H9 (cell line): Measurements from ENCODE around the gene CEP43. TPM values are rescaled to one million over a fixed set of nuclear protein-coding genes. Genes with fewer than 3 reads are reported as not detected.

ENCODE experiments used
- DNase-seq: peaks from one replicate; pipeline ENCODE4 v3.0.0-alpha.2; 2017
- H2AFZ ChIP-seq: one replicate; pipeline ENCODE4 v1.6.1; 2013; ENCODE audit warnings: mild to moderate bottlenecking, low read length, control low read depth, moderate library complexity
- H2AK5ac ChIP-seq: 2 replicates; pipeline ENCODE4 v1.6.1; 2013; ENCODE audit warnings: low read length, control low read depth, mixed read lengths; ENCODE audit not compliant: insufficient read length
- H2BK120ac ChIP-seq: one replicate; pipeline ENCODE4 v1.6.1; 2013; ENCODE audit warnings: low read depth, mild to moderate bottlenecking, low read length, control low read depth, inconsistent platforms; ENCODE audit not compliant: poor library complexity, severe bottlenecking
- H2BK12ac ChIP-seq: 2 replicates; pipeline ENCODE4 v1.6.1; 2013; ENCODE audit warnings: low read length, control low read depth, mixed read lengths, low read depth; ENCODE audit not compliant: insufficient read length
- H2BK15ac ChIP-seq: 2 replicates; pipeline ENCODE4 v1.6.1; 2013; ENCODE audit warnings: low read depth, low read length, control low read depth
- H2BK20ac ChIP-seq: one replicate; pipeline ENCODE4 v1.6.1; 2013; ENCODE audit warnings: low read depth, mild to moderate bottlenecking, low read length, control low read depth, inconsistent platforms; ENCODE audit not compliant: poor library complexity, severe bottlenecking
- H2BK5ac ChIP-seq: 2 replicates; pipeline ENCODE4 v1.6.1; 2013; ENCODE audit warnings: low read length, control low read depth, mixed read lengths; ENCODE audit not compliant: insufficient read length
- H3K14ac ChIP-seq: 2 replicates; pipeline ENCODE4 v1.6.1; 2013; ENCODE audit warnings: low read length, control low read depth; ENCODE audit not compliant: insufficient read depth
- H3K18ac ChIP-seq: 2 replicates; pipeline ENCODE4 v1.6.1; 2013; ENCODE audit warnings: low read depth, mild to moderate bottlenecking, mixed read lengths, low read length, control low read depth; ENCODE audit not compliant: insufficient read length
- H3K23ac ChIP-seq: 2 replicates; pipeline ENCODE4 v1.6.1; 2013; ENCODE audit warnings: low read length, control low read depth, mixed read lengths, low read depth; ENCODE audit not compliant: insufficient read length
- H3K23me2 ChIP-seq: 2 replicates; pipeline ENCODE4 v1.6.1; 2013; ENCODE audit warnings: low read depth, mild to moderate bottlenecking, mixed read lengths, low read length, control low read depth; ENCODE audit not compliant: insufficient read length, poor library complexity, severe bottlenecking
- H3K27ac ChIP-seq: 2 replicates; pipeline ENCODE4 v1.5.1; 2013; ENCODE audit warnings: low read length, control low read depth, mixed read lengths, low read depth; ENCODE audit not compliant: insufficient read length
- H3K27me3 ChIP-seq: 2 replicates; pipeline ENCODE4 v1.6.1; 2013; ENCODE audit warnings: low read length, control low read depth, inconsistent platforms; ENCODE audit not compliant: insufficient read depth
- H3K4ac ChIP-seq: 2 replicates; pipeline ENCODE4 v1.6.1; 2013; ENCODE audit warnings: low read depth, mild to moderate bottlenecking, control low read depth, inconsistent platforms, low read length, moderate library complexity
- H3K4me1 ChIP-seq: 2 replicates; pipeline ENCODE4 v1.6.1; 2013; ENCODE audit warnings: low read length, control low read depth, inconsistent platforms; ENCODE audit not compliant: insufficient read depth
- H3K4me2 ChIP-seq: 2 replicates; pipeline ENCODE4 v1.6.1; 2013; ENCODE audit warnings: low read length, control low read depth, mixed read lengths; ENCODE audit not compliant: insufficient read length, insufficient read depth
- H3K56ac ChIP-seq: 2 replicates; pipeline ENCODE4 v1.6.1; 2013; ENCODE audit warnings: low read depth, mild to moderate bottlenecking, mixed read lengths, low read length, control low read depth; ENCODE audit not compliant: insufficient read length
- H3K79me1 ChIP-seq: 2 replicates; pipeline ENCODE4 v1.6.1; 2013; ENCODE audit warnings: low read depth, mild to moderate bottlenecking, moderate library complexity, low read length, control low read depth, inconsistent platforms; ENCODE audit not compliant: insufficient read depth, poor library complexity, severe bottlenecking
- H3K79me2 ChIP-seq: 2 replicates; pipeline ENCODE4 v1.6.1; 2013; ENCODE audit warnings: low read length, control low read depth, inconsistent platforms; ENCODE audit not compliant: insufficient read depth
- H3K9ac ChIP-seq: 2 replicates; pipeline ENCODE4 v1.6.1; 2013; ENCODE audit warnings: low read length, control low read depth, mixed read lengths; ENCODE audit not compliant: insufficient read length; ENCODE audit errors: extremely low read depth
- H3K9me3 ChIP-seq: one replicate; pipeline ENCODE4 v1.6.1; 2013; ENCODE audit warnings: low read depth, low read length, inconsistent platforms; ENCODE audit not compliant: control insufficient read depth
- H3T11ph ChIP-seq: one replicate; pipeline ENCODE4 v1.6.1; 2013; ENCODE audit warnings: mild to moderate bottlenecking, low read length, control low read depth, inconsistent platforms
- H4K20me1 ChIP-seq: one replicate; pipeline ENCODE4 v1.6.1; 2013; ENCODE audit not compliant: control insufficient read depth, insufficient read length, insufficient read depth
- H4K5ac ChIP-seq: 2 replicates; pipeline ENCODE4 v1.6.1; 2013; ENCODE audit warnings: low read depth, mild to moderate bottlenecking, mixed read lengths, low read length, control low read depth; ENCODE audit not compliant: insufficient read length
- H4K8ac ChIP-seq: replicated peaks from 2 replicates; pipeline ENCODE4 v1.6.1; 2013; ENCODE audit warnings: low read length, control low read depth, mixed read lengths, low read depth; ENCODE audit not compliant: insufficient read length
- H4K91ac ChIP-seq: 2 replicates; pipeline ENCODE4 v1.6.1; 2013; ENCODE audit warnings: low read depth, mild to moderate bottlenecking, moderate library complexity, mixed read lengths, low read length, control low read depth; ENCODE audit not compliant: insufficient read length
- H3K27ac Mint-ChIP-seq, 3 experiments: 2 replicates in 2 of 3; 3 replicates in 1 of 3; pipeline ENCODE4 v1.8.0; 2020 to 2021; ENCODE audit warnings: mixed read lengths in 3 of 3, mild to moderate bottlenecking in 1 of 3, moderate library complexity in 1 of 3
- H3K27me3 Mint-ChIP-seq: 2 replicates; pipeline ENCODE4 v1.8.0; 2021; ENCODE audit warnings: low read depth, mild to moderate bottlenecking, moderate library complexity, mixed read lengths
- H3K36me3 Mint-ChIP-seq, 3 experiments: 2 replicates in 2 of 3; 3 replicates in 1 of 3; pipeline ENCODE4 v1.8.0; 2020 to 2021; ENCODE audit warnings: low read depth in 3 of 3, mixed read lengths in 3 of 3; ENCODE audit not compliant: insufficient read depth in 1 of 3
- H3K4me1 Mint-ChIP-seq, 2 experiments: 2 replicates each; pipeline ENCODE4 v1.8.0; 2020; ENCODE audit warnings: mixed read lengths in 2 of 2
- H3K4me3 Mint-ChIP-seq, 2 experiments: 2 replicates in 1 of 2; 3 replicates in 1 of 2; pipeline ENCODE4 v1.8.0; 2020 to 2021; ENCODE audit warnings: mild to moderate bottlenecking in 2 of 2, mixed read lengths in 2 of 2, moderate library complexity in 1 of 2
- H3K9me3 Mint-ChIP-seq, 2 experiments: 2 replicates in 1 of 2; 3 replicates in 1 of 2; pipeline ENCODE4 v1.8.0; 2020; ENCODE audit warnings: mild to moderate bottlenecking in 2 of 2, mixed read lengths in 2 of 2, moderate library complexity in 1 of 2
- CTCF ChIP-seq: fragments of 200-600 bp; sonication (generic); conservative IDR thresholded peaks from 3 replicates; pipeline ENCODE4 v1.8.0; 2021; ENCODE audit warnings: antibody characterized with exemption, mild to moderate bottlenecking
- WGBS: extraction: QIAGEN DNeasy Blood & Tissue Kit; methylation state at CpG from one replicate; pipeline ENCODE4 v1.1.7; 2013; ENCODE audit warnings: missing lambda C conversion rate, low lambda C conversion rate, mixed read lengths; ENCODE audit not compliant: insufficient read length; ENCODE audit errors: extremely low coverage; 5-methylcytosine and 5-hydroxymethylcytosine counted together
- total RNA-seq: library from RNA; stranded (reverse); gene quantifications from 2 replicates; pipeline ENCODE4 v1.2.1, GENCODE V29; 2021

Gene CEP43
- total RNA-seq, 1 experiment from 2014 or later: 33.6 TPM

GRCh38 chr6:166987930-166988329 lies 11.3 kb upstream of the CEP43 start:
- no peak for DNase-seq
- Histone ChIP-seq H2BK5ac (no peak overlapping the region), H2AFZ (no peak overlapping the region), H4K91ac (no peak overlapping the region), H3T11ph (no peak overlapping the region), H3K79me2 (no peaks in the 10 kb centered on the region), H3K4me1 (peaks cover 7% of the 10 kb centered on the region), H3K79me1 (no peaks in the 10 kb centered on the region), H3K9ac (no peak overlapping the region), H2AK5ac (no peak overlapping the region), H3K9me3 (no peaks in the 10 kb centered on the region), H2BK12ac (no peak overlapping the region), H3K27ac (no peak overlapping the region), H3K23ac (no peak overlapping the region), H4K8ac (no peak overlapping the region), H3K4ac (no peak overlapping the region), H2BK15ac (no peak overlapping the region), H4K20me1 (no peaks in the 10 kb centered on the region), H3K14ac (no peak overlapping the region), H3K56ac (no peak overlapping the region), H4K5ac (no peak overlapping the region), H3K18ac (no peak overlapping the region), H3K27me3 (no peaks in the 10 kb centered on the region), H2BK20ac (no peak overlapping the region), H3K4me2 (no peak overlapping the region), H2BK120ac (no peak overlapping the region), H3K23me2 (no peaks in the 10 kb centered on the region)
- WGBS: no CpG with 5 or more reads among the region's 3 CpGs
- H3K4me3 Mint-ChIP-seq: no peak overlapping the region
- TF ChIP-seq CTCF: no peak
- H3K4me1 Mint-ChIP-seq: peaks cover 28 to 33% of the 10 kb centered on the region in 2 experiments
- no peaks in the 10 kb centered on the region for H3K27me3 Mint-ChIP-seq
- peaks cover 25 to 32% (median 31%) of the 10 kb centered on the region in 3 experiments for H3K36me3 Mint-ChIP-seq
- H3K9me3 Mint-ChIP-seq: peaks cover 3 to 4% of the 10 kb centered on the region in 2 experiments; a peak in 3 of 5 replicates
- no peak overlapping the region; a peak in 1 of 7 replicates for H3K27ac Mint-ChIP-seq
